ENCODE measurements around the gene RIMS3.

Gene RIMS3

DNA sequence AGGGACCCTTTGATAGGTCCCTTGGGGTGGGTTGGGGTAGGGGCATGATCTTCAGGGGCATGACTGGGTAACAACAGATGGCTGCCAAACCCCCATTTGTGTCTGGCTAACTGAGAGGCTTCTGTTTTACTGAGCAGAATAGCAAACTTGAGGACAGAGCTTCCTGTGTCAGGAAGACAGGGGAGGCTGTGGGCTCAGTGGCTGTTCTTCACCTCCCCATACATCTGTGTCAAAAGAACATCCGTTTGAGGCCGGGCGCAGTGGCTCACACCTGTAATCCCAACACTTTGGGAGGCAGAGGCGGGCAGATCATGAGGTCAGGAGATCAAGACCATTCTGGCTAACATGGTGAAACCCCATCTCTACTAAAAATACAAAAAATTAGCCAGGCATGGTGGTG is 35.9 kb downstream of the RIMS3 start:
- DNase-seq = peak; percentile 46

DNA sequence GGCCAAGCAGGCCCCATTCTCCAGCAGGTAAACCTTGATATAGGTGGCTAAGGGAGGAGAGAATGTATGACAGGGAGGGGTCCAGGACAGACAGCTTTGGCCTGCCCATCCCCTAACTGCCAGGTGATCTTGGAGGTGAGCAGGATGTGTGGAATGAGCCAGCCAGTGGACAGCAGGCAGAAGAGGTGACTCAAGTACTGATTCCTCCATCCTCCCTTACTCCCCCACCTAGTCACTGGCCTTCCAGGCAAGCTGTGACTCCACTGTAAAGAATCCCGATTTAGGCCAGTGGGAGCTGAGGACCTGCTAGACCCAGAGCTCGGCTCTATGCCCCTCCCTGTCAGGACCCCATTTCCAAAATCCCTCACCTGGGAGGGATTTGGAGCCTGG is 36.6 kb downstream of the RIMS3 start:
- no peak for DNase-seq

DNA sequence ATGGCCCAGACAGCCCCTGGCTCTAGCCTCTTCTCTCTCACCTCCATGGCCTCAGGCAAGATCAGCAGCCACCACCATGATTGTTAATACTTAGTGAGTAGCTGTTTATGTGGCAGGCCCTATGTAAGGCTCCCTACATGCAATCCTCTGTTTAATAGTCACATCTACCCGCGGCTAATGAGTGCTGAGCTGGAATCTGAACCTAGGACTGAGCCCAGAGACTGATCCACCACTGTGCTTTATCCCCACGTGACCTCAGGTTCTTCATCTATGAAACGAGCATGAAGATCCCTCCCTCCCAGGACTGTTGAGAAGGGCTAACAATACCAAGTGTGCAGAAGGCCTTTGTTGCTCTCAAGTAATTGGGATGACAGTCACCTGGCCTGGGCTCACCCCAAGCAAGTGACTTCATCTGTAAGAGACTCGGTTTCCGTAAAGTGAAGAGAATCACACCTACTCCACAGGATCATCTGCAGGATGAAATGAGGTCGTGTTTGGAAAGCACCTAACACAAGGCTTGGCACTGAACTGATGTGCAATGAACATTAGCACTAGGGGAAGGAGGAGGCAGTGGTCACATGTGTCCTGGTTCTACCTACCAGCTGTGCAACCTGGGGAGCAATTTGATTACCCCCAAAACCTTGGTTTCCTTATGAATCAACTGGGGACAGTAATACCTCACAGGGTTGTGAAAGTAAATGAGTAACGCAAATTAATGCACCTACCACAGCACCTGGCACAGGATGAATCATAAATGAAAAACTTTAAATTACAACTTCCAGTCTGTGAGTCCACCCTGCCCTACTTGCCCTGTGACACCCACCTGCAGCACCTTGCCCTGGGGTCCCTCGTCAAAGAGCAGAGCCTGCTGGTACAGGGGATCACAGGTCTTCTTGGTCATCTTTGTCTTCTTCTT is 37.2 kb downstream of the RIMS3 start:
- DNase-seq = peak; percentile 84

- no peak for DNase-seq
Measured at GRCh38 chr1:40626383-40626770, 39.1 kb downstream of the RIMS3 start.

- DNase-seq = no peak
Measured at GRCh38 chr1:40625476-40626382, 39.8 kb downstream of the RIMS3 start.

- DNase-seq = peak; percentile 42
Measured at GRCh38 chr1:40625076-40625475, 40.4 kb downstream of the RIMS3 start.

DNA sequence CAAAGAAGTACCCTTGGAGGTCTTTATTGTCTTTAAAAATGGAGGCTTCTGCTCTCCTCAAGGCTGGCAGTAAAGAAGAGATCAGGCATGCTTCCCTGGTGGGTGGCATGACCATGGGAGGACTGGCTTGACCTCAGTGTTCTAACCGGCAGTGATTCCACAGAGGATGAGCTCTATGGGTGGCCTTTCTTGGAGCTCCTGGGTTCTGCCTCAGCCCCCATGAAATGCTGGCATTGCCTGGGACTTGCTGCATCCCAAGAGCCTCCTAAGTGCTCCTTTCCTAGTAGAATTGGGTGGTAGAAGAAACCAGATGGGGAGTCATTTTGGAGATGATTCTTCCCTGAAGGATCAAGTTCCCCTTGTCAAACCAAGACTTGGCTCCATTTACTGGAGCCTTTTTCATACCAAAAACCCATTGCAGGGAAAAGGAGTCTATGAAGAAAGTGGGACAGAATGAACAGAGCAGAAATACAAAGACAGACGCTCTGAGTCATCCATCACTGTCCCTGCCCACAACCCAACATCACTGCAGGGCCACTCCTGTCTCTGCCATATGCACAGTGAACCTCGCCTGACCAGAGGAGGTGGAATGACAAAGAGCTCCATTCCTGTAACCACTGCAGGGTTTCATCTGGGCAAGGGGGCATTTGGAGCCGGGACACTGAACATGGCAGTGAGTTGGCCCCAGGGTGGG is 42.4 kb downstream of the RIMS3 start:
- no peak for DNase-seq

GRCh38 chr1:40621821-40622450 is 43.5 kb downstream of the RIMS3 start:
- no peak for DNase-seq

DNA sequence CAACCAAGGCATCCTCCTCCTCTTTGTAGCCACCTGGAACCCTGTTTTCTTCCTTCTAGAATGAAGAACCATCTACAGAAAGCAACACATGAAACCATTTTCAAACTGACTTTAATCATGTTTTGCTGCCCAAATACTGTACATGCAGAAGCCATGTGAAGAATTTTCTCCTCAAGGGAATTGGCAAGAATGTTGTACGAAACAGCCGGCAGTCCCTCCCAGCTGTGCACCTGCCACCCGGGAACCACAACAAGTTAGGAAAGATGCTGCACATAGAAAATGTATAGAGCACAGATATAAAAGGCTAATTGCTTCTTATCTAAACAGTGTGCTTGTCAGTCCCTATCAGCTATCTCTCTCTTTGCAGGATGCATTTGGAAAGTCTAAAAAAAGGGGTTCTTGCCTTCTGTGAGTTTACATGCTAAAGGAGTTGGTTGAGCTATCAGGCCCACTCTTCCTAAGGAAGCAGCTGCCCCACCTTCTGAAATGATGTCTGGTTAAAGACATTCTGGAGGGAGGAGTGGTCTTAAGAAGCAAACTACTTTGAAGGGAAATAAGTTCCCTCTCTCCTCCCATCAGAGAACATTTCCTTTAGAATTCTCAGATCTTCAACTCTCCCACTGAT is 44.8 kb downstream of the RIMS3 start:
- DNase-seq = no peak

- no peak for DNase-seq
Measured at GRCh38 chr1:40620150-40620549, 45.3 kb downstream of the RIMS3 start.

DNA sequence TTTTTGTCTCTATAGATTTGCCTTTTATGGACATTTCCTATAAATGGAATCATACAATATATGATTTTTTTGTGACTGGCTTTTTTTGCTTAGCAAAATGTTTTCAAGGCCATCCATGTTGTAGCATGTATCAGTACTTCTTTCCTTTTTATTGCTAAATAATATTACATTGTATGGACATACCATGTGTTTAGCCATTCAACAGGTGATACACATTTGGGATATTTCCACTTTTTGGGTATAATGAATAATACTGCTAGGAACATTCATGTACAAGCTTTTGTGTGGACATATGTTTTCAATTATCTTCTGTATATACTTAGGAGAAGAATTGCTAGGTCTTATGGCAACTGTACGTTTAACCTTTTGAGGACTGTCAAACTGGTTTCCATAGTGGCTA is 47.4 kb downstream of the RIMS3 start:
- no peak for DNase-seq

DNA sequence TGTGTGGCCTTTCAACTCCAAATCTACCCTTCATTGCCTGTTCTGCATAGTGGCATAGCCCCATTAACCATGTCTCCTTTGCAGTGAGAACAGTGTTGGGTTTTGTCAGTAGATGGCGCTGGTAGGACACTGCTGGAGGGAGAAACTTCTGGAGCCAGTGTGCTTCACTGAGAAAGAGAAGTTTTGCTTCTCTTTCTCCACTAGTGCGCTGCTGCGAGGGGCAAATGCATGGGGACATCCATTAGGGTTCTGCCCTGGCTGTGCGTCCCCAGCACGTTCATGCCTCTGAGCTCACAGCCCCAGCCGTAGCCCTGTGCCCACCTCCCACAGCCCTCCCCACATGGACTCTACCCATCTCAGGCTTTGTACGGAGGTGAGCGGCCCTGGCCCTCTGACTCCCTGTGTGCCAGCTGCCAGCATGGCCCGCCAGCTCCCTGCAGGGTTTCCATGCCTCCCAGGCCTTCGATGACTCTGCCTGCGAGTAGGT is 53.1 kb downstream of the RIMS3 start:
- peak; percentile 77 for DNase-seq

GRCh38 chr1:40610156-40610555 is 55.3 kb downstream of the RIMS3 start:
- DNase-seq = no peak

- no peak for DNase-seq
Measured at GRCh38 chr1:40607921-40608320, 57.6 kb downstream of the RIMS3 start.

DNA sequence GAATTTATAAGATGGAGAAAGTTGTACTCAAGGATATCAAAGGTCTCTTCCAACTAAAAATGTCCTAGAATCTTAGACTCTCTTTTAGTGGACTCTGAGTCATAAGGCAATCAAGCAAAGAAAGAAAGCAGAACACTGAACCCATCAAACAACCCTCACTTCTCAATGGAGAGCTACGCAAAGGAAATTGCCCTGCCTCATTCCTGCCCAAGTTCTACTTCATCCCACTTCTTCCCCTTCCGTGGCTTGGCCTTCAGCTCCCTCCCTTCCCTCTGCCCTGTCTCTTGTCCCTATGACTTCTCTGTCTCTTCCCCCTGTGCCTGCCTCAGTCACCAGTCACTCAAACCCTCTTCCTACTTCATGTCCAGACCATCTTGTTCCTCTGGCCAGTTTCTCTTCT is 58.5 kb downstream of the RIMS3 start:
- no peak for DNase-seq

- no peak for DNase-seq
Measured at GRCh38 chr1:40606194-40606593, 59.3 kb downstream of the RIMS3 start.

GRCh38 chr1:40599926-40600325 is 65.6 kb downstream of the RIMS3 start:
- DNase-seq = no peak

DNA sequence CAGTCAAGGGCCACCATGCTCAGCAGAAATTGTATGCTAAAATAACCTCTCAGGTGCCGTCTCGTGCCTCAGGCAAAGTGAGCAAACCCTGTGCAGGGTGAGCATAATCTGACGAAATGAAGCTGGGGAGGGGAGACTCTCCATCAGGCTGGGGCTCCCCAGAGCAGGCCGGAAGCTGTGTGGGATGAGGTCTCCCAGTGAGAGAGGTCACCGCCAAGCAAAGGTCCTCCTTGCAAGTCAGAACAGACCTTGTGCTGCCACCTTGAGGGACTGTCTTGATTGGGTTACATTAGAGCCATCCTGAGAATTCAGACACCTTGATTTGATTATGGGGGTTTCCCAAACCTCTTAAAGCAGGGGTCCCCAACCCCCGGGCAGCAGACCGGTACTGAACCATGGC is 69.9 kb downstream of the RIMS3 start:
- no peak for DNase-seq

GRCh38 chr1:40594187-40594531 is 71.3 kb downstream of the RIMS3 start:
- no peak for DNase-seq

GRCh38 chr1:40593449-40594186 is 71.9 kb downstream of the RIMS3 start:
- DNase-seq = no peak

GRCh38 chr1:40592107-40592803 is 73.2 kb downstream of the RIMS3 start:
- peak; percentile 31 for DNase-seq

Measured in activated CD4-positive, alpha-beta T cell treated with anti-CD3 and anti-CD28 coated beads, Interleukin-10, Interleukin-2, amounts not matched to agents 100 ng/mL and 50 ng/mL, durations not matched to agents 16 hours and 8 hours (primary cell).